Stimulated activated CD4-positive, alpha-beta T cell treated with anti-CD3 and anti-CD28 coated beads, Interleukin-4, amount 100 ng/mL, for 4 hours (primary cell): ENCODE data around the gene TMOD3.
"Not testable (repeated sequence)": the region's sequence is repeated elsewhere in the genome, so short reads cannot be mapped to it uniquely, and the experiment has no call there.

Experiments
- DNase-seq, 2 experiments: peaks; one replicate each; pipeline ENCODE4 v3.0.0-alpha.2; 2020

The TMOD3 gene

DNA sequence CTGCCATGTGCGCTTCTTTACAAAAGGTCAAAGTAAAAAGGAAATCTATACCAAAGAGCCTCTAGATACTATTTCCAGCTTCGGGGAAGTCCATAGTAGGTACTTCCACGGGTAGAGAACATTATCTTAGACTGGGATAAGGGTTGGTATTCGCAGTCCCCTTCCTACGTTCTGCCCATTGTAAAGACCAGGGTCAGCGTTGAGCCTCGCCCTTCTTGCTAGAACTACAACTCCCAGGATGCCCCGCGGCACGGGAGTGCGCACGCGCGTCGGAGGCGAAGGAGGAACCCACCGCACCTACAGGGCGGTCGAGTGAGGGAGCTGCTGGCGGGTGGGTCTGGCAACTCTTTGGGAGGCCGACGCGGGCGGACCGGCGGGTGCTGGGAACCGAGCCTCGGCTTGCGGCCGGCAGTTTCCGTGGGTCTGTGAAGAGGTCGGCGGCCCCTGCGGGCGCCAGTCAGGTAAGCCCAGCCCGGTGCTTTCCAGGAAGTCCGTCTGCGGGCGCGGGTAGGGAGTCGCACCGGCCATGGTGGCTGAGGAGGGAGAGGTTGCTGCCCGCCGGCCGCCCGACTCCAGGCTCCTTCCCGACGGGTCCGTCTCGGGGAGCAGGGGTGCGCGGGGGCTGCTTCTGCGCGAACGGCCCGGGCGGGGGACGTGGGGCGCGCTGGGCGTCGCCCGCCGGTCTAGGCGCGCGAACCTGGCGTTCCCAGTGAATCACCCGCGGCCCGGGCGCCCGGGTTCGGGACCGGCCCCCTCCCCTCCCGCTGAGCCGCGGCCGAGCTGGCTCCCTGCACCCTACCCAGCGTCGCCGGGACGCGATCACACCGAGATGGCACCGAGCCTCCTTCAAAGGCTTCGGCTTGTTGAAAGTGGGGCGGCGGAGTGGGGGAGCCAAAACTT lies at the start of gene TMOD3:
TSS of gene TMOD3 (plus strand) at position 278 of the 900 bp plus-strand sequence. CDS start 33,232 bp downstream, outside the sequence.
- DNase-seq, result peak; percentile 86 to 91

- DNase-seq, result no peak
Observed at GRCh38 chr15:51780636-51781035, 48.8 kb upstream of the TMOD3 start.

DNA sequence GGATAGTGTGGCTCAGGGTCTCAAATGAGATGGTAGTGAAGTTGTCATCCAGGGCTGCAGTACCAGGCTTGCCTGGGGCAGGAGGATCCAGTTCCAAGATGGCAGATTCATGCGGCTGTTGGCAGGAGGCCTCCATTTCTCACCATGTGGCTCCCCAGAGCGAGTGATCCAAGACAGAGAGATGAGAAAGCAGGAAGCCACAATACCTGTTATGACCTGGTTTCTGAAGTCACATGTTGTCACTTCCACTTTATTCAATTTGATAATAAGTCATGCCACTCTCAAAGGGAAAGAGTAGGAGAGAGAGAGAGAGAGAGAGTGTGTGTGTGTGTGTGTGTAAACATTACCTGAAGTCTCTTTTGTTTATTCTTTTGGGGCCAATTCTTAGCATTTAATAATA lies 47.9 kb upstream of the TMOD3 start:
- DNase-seq, result no peak

- DNase-seq, result no peak
Observed at GRCh38 chr15:51782357-51782896, 47.0 kb upstream of the TMOD3 start.

DNA sequence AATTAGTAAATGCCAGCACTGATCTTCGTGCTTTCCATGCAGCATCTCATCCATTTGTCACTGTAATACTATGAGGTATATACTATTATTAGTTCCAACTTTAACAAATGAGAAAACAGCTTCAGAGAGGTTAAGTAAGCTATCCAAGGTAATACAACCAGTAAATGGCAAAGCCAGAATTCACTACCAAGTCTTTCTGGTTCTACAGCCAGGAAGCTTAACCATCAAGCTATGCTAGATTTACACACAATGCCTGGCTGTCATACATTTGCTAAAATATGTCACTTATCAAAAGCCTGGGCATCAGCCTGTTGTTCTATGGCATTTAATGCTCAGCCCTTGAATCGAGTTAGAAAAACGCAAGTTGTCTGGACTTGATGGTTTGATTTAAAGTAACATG lies 45.5 kb upstream of the TMOD3 start:
- DNase-seq, result no peak

- DNase-seq, result not testable (repeated sequence)
Observed at GRCh38 chr15:51787130-51787529, 42.3 kb upstream of the TMOD3 start.

GRCh38 chr15:51792474-51792873 lies 37.0 kb upstream of the TMOD3 start:
- not testable (repeated sequence) for DNase-seq

GRCh38 chr15:51793521-51794305 lies 35.7 kb upstream of the TMOD3 start:
- no peak for DNase-seq

DNA sequence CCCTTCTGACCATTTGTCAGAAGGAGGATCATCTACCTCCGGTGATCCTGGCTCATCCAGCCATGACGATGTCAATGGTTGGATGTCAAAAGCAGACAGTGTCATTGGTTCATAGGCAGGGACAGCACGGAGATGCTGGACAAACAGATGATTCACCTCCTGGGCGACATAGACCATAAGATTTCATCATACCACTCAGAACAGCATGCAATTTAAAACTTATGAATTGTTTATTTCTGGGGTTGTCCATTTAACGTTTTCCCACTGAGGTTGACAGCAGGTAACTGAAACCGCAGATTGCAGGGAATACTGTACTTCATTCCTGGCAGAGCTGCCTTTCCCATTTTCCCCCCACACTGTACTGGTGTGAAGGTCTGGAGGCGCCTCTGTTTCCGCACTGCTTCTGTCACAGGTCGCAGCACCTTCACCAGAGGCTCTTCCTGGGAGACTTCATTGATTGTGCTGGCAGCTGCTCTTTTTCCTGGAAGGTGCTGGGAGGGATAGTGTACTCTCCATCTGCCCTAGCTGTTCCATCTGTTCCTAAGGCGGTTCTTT lies 32.5 kb upstream of the TMOD3 start:
- no peak for DNase-seq

GRCh38 chr15:51798281-51798680 lies 31.2 kb upstream of the TMOD3 start:
- no peak for DNase-seq

GRCh38 chr15:51799282-51800252 lies 29.9 kb upstream of the TMOD3 start:
- no peak for DNase-seq

DNA sequence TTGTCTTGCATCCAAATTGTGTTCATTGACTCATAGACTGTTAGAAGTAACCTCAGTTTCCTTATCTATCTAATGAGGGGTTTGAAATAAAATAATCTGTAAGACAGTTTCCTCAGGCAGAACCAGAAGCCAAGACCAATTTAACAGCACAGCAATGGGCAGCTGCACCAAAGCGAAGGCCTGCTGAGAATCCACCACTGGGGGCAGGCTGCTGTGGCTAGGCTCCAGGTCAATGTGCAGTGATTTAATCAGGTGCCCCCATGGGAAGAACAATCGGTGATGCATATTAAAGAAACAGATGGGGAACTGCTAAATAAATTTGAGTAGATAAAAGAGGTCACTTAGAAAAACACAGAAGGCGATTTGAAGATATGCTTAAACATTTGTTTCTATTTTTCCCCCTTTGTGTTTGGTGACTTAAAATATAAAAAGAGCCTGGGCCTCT lies 28.0 kb upstream of the TMOD3 start:
- DNase-seq, result no peak

- DNase-seq, result no peak
Observed at GRCh38 chr15:51802593-51802992, 26.9 kb upstream of the TMOD3 start.

- DNase-seq, result no peak
Observed at GRCh38 chr15:51803965-51804364, 25.5 kb upstream of the TMOD3 start.

DNA sequence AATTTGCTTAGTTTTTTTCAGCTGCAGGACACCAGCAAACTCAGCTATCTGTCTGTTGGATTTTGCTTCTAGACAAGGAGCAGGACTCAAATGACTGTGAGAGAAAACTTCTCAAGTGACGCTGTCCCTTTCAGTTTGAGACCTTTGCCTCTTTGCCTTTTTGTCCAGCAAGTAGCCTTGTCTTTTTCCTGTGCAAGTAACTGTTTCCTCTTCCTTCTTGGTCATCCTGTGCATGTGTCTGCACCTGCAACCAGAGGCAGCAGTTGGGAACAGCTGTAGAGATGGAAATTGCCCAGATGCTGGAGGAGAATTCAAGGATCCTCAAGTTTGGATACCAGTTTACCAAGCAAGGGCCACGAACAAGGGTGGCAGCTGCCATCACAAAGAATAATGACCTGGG lies 23.3 kb upstream of the TMOD3 start:
- no peak for DNase-seq

- no peak for DNase-seq
Observed at GRCh38 chr15:51809457-51809856, 20.0 kb upstream of the TMOD3 start.

GRCh38 chr15:51812598-51812997 lies 16.9 kb upstream of the TMOD3 start:
- DNase-seq, result no peak

- no peak for DNase-seq
Observed at GRCh38 chr15:51814606-51815005, 14.8 kb upstream of the TMOD3 start.

- no peak for DNase-seq
Observed at GRCh38 chr15:51816611-51817010, 12.8 kb upstream of the TMOD3 start.

- DNase-seq, result no peak
Observed at GRCh38 chr15:51818150-51818549, 11.3 kb upstream of the TMOD3 start.

DNA sequence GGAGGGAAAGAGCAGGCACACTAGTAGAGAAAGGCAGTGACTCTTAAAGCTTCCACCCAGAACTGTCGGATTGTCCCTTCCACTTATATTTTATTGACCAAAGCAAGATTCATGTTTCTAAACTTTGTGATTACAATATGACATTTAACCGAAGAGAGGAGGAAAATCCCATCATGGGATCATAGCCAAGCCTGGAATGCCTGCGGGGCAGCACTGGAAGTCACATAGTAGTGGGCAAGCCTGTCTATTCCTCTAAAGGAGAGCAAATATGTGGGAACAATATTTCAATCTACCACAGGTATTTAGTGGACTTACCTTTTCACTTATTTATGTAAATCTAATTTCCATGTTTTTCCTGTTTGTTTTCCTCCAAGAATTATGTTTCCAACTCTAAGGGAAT lies 3.8 kb upstream of the TMOD3 start:
- DNase-seq, result no peak
